Gastroesophageal sphincter (tissue), 4 donors: Measurements from ENCODE around the gene CDH23. TPM values are rescaled to one million over a fixed set of nuclear protein-coding genes. Genes with fewer than 3 reads are reported as not detected.

Experiments used
- ATAC-seq: fragments of 150-250 bp; one replicate; pipeline ENCODE4 v1.9.1; 2016; ENCODE audit warnings: mild to moderate bottlenecking, moderate library complexity
- H3K27ac ChIP-seq, 4 donors: fragments of 200-600 bp; sonication (generic) in 3 of 4; 1 replicate in 3 of 4; 2 replicates in 1 of 4; pipeline ENCODE4 v1.5.1; 2016 to 2019
- H3K27me3 ChIP-seq: fragments of 200-600 bp; sonication (generic); one replicate; pipeline ENCODE4 v1.5.1; 2019
- H3K36me3 ChIP-seq, 2 donors: fragments of 200-600 bp; sonication (generic); one replicate each; pipeline ENCODE4 v1.5.1; 2019; ENCODE audit warnings: control low read depth in 1 of 2
- H3K4me1 ChIP-seq, 3 donors: fragments of 200-600 bp; sonication (generic); 1 replicate in 2 of 3; 2 replicates in 1 of 3; pipeline ENCODE4 v1.5.1; 2016 to 2019; ENCODE audit warnings: control low read depth in 2 of 3
- H3K4me3 ChIP-seq, 2 donors: fragments of 200-600 bp; sonication (generic); one replicate each; pipeline ENCODE4 v1.5.1; 2019; ENCODE audit warnings: mild to moderate bottlenecking in 1 of 2, moderate library complexity in 1 of 2
- H3K9me3 ChIP-seq, 3 donors: fragments of 200-600 bp; sonication (generic); one replicate each; pipeline ENCODE4 v1.5.1; 2017 to 2019; ENCODE audit warnings: control low read depth in 2 of 3
- EP300 ChIP-seq: sonication (generic); formaldehyde crosslinking; IDR thresholded peaks from one replicate; pipeline ENCODE4 v1.6.1; 2017; ENCODE audit warnings: antibody characterized with exemption, mild to moderate bottlenecking
- POLR2A ChIP-seq, 2 donors: fragments of 450-650 bp; IDR thresholded peaks; one replicate each; pipeline ENCODE4 v1.6.1; 2017; ENCODE audit warnings: antibody characterized with exemption in 2 of 2, mild to moderate bottlenecking in 2 of 2, moderate library complexity in 1 of 2
- POLR2AphosphoS5 ChIP-seq: sonication (generic); formaldehyde crosslinking; IDR thresholded peaks from one replicate; pipeline ENCODE4 v1.6.1; 2017; ENCODE audit warnings: antibody characterized with exemption
- WGBS, 2 donors: methylation state at CpG; one replicate each; pipeline ENCODE4 v1.1.5; 2018; ENCODE audit warnings: low coverage in 1 of 2; 5-methylcytosine and 5-hydroxymethylcytosine counted together
- total RNA-seq, 4 donors: library from RNA; depleted of rRNA; stranded (reverse); fragments of >200 nt; gene quantifications; one replicate each; pipeline ENCODE4 v1.1.0, GENCODE V29; 2016
- TF ChIP-seq, protein P1 (sequence below), 4 experiments: fragments of 200-600 bp in 2 of 4; fragments of 450-650 bp in 2 of 4; sonication (generic) in 1 of 4; IDR thresholded peaks; one replicate each; pipeline ENCODE4 v1.5.1; 2017 to 2019; ENCODE audit warnings: antibody characterized with exemption in 4 of 4, mild to moderate bottlenecking in 2 of 4, moderate library complexity in 2 of 4

Gene CDH23
- total RNA-seq, 4 donors from 2014 or later = 5.1 to 33.5 (median 16.2) TPM

DNA sequence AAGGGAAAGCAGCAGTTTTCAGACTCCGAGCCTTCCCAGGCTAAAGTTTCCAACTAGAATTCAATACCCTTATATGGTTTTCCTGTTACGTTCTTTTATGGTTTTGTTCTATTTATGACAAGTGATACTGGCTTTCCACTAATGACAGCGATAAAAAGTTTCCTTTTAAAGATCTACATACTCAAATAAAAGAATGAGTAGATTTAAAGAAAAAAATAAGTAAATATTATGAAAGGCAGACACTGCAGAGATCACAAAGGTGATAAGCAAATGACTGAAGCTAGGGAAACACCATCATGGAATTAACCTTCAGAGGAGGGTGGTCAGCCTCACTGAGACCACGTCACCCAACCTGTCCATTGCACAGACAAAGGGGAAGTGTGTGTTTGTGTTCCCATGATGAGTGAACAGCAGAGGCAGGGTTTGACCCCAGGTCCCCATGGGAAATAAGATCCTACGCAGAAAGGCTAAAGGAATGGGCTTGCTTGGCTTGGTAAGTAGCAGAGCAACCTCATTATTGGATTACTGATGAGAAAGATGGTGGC lies 372.6 kb downstream of the CDH23 start:
- WGBS, 2 donors = 30 to 41% methylated on average over 4 to 5 of the region's 5 CpGs
- no peaks in the 10 kb centered on the region for H3K9me3 ChIP-seq
- H3K27me3 ChIP-seq = no peaks in the 10 kb centered on the region
- H3K4me1 ChIP-seq = peaks cover 13 to 99% (median 74%) of the 10 kb centered on the region in 3 donors
- ATAC-seq = no peak
- H3K27ac ChIP-seq = peak overlapping the region; percentile 62 to 95 (median 92)
- TF ChIP-seq, protein P1, sequence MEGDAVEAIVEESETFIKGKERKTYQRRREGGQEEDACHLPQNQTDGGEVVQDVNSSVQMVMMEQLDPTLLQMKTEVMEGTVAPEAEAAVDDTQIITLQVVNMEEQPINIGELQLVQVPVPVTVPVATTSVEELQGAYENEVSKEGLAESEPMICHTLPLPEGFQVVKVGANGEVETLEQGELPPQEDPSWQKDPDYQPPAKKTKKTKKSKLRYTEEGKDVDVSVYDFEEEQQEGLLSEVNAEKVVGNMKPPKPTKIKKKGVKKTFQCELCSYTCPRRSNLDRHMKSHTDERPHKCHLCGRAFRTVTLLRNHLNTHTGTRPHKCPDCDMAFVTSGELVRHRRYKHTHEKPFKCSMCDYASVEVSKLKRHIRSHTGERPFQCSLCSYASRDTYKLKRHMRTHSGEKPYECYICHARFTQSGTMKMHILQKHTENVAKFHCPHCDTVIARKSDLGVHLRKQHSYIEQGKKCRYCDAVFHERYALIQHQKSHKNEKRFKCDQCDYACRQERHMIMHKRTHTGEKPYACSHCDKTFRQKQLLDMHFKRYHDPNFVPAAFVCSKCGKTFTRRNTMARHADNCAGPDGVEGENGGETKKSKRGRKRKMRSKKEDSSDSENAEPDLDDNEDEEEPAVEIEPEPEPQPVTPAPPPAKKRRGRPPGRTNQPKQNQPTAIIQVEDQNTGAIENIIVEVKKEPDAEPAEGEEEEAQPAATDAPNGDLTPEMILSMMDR (IDR thresholded peaks at IDR 0.05) = no peak
- TF ChIP-seq EP300 (no peak), POLR2AphosphoS5 (no peak), POLR2A (IDR thresholded peaks at IDR 0.05) (no peak)
- peak overlapping the region in 1 of 2 donors; percentile 18 for H3K4me3 ChIP-seq
- no peaks in the 10 kb centered on the region for H3K36me3 ChIP-seq

DNA sequence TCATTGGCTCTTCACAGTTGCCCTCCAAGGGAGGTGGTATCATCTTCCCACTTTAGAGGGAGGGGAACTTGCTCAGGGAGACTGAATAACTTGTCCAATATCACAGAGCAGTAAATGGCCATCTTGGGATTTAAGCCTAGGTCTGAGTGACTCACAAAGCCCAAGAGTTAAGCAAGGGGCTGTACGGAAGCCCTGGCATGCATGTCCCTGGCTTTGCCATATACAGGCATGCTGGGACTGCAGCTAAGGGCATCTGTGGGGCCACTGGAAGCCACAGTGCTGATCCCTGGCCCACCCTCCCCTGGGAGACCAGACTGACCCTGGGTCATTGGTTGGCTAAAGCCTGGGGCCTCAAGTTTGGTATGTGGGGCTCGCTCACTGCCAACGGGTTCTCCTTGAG lies 373.5 kb downstream of the CDH23 start:
- ATAC-seq = no peak
- TF ChIP-seq POLR2AphosphoS5 = no peak
- TF ChIP-seq EP300 = no peak
- no peak for TF ChIP-seq POLR2A (IDR thresholded peaks at IDR 0.05)
- TF ChIP-seq, protein P1 (IDR thresholded peaks at IDR 0.05) = no peak
- H3K4me1 ChIP-seq = peaks cover 6 to 97% (median 65%) of the 10 kb centered on the region in 3 donors

DNA sequence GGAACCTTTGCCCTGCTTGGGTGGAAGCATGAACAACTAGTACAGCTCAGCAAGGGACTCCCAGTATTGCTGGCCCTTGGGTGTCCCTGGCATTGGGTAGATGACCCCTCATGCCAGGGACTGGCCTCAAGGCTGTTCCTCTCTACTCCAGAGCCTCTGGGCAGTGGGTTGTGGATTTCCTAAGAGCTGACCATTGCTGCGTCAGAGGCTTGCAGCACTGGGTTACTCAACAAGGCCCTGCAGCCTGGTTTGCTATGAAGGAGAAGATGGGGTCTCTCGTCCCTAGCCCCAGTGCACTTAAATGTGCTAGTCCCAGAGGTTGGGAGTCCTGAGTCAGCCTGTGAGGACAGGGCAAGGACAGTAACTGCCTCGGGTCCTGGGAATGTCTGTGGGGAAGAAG lies 374.1 kb downstream of the CDH23 start:
- Histone ChIP-seq H3K9me3 (no peaks in the 10 kb centered on the region), H3K27ac (peak overlapping the region; percentile 81 to 95 (median 92)), H3K4me1 (peaks cover 3 to 97% (median 60%) of the 10 kb centered on the region in 3 donors), H3K4me3 (peak overlapping the region in 1 of 2 donors; percentile 81), H3K36me3 (no peaks in the 10 kb centered on the region), H3K27me3 (no peaks in the 10 kb centered on the region)
- TF ChIP-seq POLR2AphosphoS5 (no peak), POLR2A (IDR thresholded peaks at IDR 0.05) (no peak), EP300 (no peak)
- TF ChIP-seq, protein P1 (IDR thresholded peaks at IDR 0.05) = no peak
- WGBS, 2 donors = no CpG with 5 or more reads among the region's 3 CpGs
- ATAC-seq = no peak

More for the DNA sequence above, 373.5 kb downstream of the CDH23 start:
- no CpG with 5 or more reads among the region's 3 CpGs for WGBS, 2 donors
- no peaks in the 10 kb centered on the region for H3K9me3 ChIP-seq
- H3K27me3 ChIP-seq = no peaks in the 10 kb centered on the region
- no peaks in the 10 kb centered on the region for H3K36me3 ChIP-seq
- peak overlapping the region in 3 of 4 donors; percentile 90 to 95 (median 94) for H3K27ac ChIP-seq
- peak overlapping the region in 1 of 2 donors; percentile 81 for H3K4me3 ChIP-seq

DNA sequence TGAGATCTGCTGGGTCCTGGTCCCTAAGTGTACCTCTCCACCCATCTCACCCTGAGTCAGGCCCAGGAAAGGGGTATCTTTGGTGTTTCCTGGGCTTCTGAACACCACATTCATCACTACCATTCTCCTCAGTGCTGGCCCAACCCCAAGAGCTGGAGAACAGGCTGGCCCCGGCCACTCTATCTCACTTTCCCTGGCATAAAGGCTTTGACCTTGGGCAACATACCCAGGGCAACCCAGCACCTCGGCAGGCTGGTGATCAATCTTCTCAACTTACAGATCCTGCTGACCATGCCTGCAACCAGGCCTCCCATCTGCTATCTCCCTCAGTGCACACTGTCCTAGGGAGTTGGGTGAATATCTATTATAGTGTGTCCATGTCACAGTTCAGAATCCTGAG lies 374.5 kb downstream of the CDH23 start:
- TF ChIP-seq, protein P1 (IDR thresholded peaks at IDR 0.05) = no peak
- TF ChIP-seq POLR2AphosphoS5 = no peak
- Histone ChIP-seq H3K9me3 (no peaks in the 10 kb centered on the region), H3K4me3 (peak overlapping the region in 1 of 2 donors; percentile 81), H3K27me3 (no peaks in the 10 kb centered on the region), H3K27ac (peak overlapping the region; percentile 81 to 95 (median 92)), H3K4me1 (peaks cover 3 to 94% (median 56%) of the 10 kb centered on the region in 3 donors), H3K36me3 (no peaks in the 10 kb centered on the region)
- WGBS, 2 donors = 14 to 42% methylated on average over 1 to 2 of the region's 2 CpGs
- no peak for ATAC-seq

DNA sequence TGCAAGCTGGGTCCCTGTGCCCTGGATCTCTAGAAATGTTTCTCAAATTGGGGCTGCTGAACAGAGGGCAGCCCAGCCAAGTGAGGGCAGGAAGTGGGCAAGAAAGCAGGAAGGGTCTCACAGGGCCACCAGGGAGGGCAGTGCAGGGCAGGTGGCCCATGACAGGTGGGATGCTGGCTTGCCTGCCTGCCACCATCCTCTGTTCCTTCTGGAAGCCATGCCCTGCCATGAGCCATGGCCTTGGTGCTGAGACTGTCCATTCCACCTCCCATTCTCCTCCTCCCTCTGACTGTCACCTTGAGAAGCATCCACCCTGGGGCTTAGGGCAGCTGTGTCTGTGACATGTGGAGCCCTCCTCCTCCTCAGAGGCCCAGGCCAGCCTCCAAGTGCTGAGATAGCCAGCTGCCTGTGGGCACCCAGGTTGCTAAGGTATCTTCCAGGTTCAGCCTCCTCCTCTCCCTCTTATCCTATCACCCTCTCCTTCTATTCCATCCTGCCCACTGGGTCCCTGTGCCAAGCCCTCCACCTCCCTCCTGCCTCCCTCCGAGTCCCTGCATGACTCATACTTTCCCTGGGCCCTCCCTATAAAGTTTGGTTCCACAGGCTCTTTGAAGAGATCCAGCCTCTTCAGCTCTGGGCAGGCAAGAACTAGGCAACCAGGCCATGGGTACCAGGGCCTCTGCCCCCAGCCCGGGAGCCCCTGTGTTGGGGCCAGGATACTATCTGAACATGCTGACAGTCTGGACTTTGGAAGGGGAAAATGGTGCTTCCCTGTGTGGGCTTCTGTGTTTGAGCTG lies 375.3 kb downstream of the CDH23 start:
- 0% methylated on average over 1 of the region's 2 CpGs for WGBS, 2 donors
- TF ChIP-seq POLR2AphosphoS5 = peak; percentile 92
- TF ChIP-seq, protein P1 (IDR thresholded peaks at IDR 0.05) = no peak
- no peak for TF ChIP-seq EP300
- TF ChIP-seq POLR2A (IDR thresholded peaks at IDR 0.05) = peak; percentile 57 to 71
- peak overlapping the region; percentile 57 to 81 for H3K4me3 ChIP-seq
- peaks cover 3 to 86% (median 48%) of the 10 kb centered on the region in 3 donors for H3K4me1 ChIP-seq
- no peaks in the 10 kb centered on the region for H3K9me3 ChIP-seq
- H3K27me3 ChIP-seq = no peaks in the 10 kb centered on the region
- no peaks in the 10 kb centered on the region for H3K36me3 ChIP-seq
- peak overlapping the region; percentile 81 to 95 (median 92) for H3K27ac ChIP-seq
- ATAC-seq = peak; percentile 70
